ENCODE results near the gene RUNX2. TPM values are rescaled to one million over a fixed set of nuclear protein-coding genes. Genes with fewer than 3 reads are reported as not detected.

The RUNX2 gene
- polyA plus RNA-seq, 1 donor (not counting 4 experiments of a cell fraction or from before 2014, with no cell fraction given): 1.4 TPM

- Histone ChIP-seq H3K79me2 (ENCODE audit: control insufficient read depth, insufficient read depth, low read length) (no peaks in the 10 kb centered on the region), H3K9me1 (ENCODE audit: control insufficient read depth, extremely low read depth, insufficient read depth, low read length) (no peaks in the 10 kb centered on the region), H3K27ac (ENCODE audit: control insufficient read depth, insufficient read depth, low read length) (no peak overlapping the region), H3K4me3 (ENCODE audit: control insufficient read depth in 2 of 3, extremely low read depth in 1 of 3, insufficient read depth in 2 of 3, low read depth in 1 of 3, low read length in 3 of 3) (no peak overlapping the region), H3K4me2 (ENCODE audit: control insufficient read depth, extremely low read depth, insufficient read depth, low read depth, low read length) (no peak overlapping the region), H3K9ac (ENCODE audit: control insufficient read depth, extremely low read depth, insufficient read depth, low read length) (no peak overlapping the region), H3K27me3 (ENCODE audit: control insufficient read depth, extremely low read depth, insufficient read depth, low read length) (no peaks in the 10 kb centered on the region), H3K4me1 (ENCODE audit: control insufficient read depth, extremely low read depth, insufficient read depth, low read length) (no peaks in the 10 kb centered on the region), H4K20me1 (ENCODE audit: control insufficient read depth, extremely low read depth, insufficient read depth, low read length) (no peaks in the 10 kb centered on the region), H3K36me3 (ENCODE audit: control insufficient read depth in 2 of 2, extremely low read depth in 1 of 2, insufficient read depth in 2 of 2, low read length in 2 of 2) (no peaks in the 10 kb centered on the region), H2AFZ (ENCODE audit: control insufficient read depth, low read length) (no peak overlapping the region), H3K9me3 (ENCODE audit: control insufficient read depth, low read depth, low read length) (no peaks in the 10 kb centered on the region)
- TF ChIP-seq EZH2 (IDR thresholded peaks at IDR 0.05; ENCODE audit: low read length) (no peak), CTCF (optimal IDR thresholded peaks at IDR 0.05 in 1 of 3, IDR thresholded peaks at IDR 0.05 in 1 of 3, conservative IDR thresholded peaks at IDR 0.05 in 1 of 3; ENCODE audit: extremely low read depth in 1 of 3, insufficient read depth in 2 of 3, low read length in 3 of 3) (no peak)
- dilution Hi-C loops (cut with MboI; ENCODE audit: extremely low pct_ligation_motif_present, low sequenced_read_pairs): no loop called here
- no peak for FAIRE-seq
- DNase-seq (ENCODE audit: low read depth, low spot score): no peak
Measured at GRCh38 chr6:45576648-45577624, 248.8 kb downstream of the RUNX2 start.

GRCh38 chr6:45577836-45578504 lies 249.8 kb downstream of the RUNX2 start:
- no peak for FAIRE-seq

More at GRCh38 chr6:45577836-45578504, 249.8 kb downstream of the RUNX2 start:
- Histone ChIP-seq H3K9me3 (ENCODE audit: control insufficient read depth, low read depth, low read length) (no peaks in the 10 kb centered on the region), H3K4me3 (ENCODE audit: control insufficient read depth in 2 of 3, extremely low read depth in 1 of 3, insufficient read depth in 2 of 3, low read depth in 1 of 3, low read length in 3 of 3) (no peak overlapping the region), H3K4me1 (ENCODE audit: control insufficient read depth, extremely low read depth, insufficient read depth, low read length) (no peaks in the 10 kb centered on the region), H4K20me1 (ENCODE audit: control insufficient read depth, extremely low read depth, insufficient read depth, low read length) (no peaks in the 10 kb centered on the region), H3K4me2 (ENCODE audit: control insufficient read depth, extremely low read depth, insufficient read depth, low read depth, low read length) (no peak overlapping the region), H3K9ac (ENCODE audit: control insufficient read depth, extremely low read depth, insufficient read depth, low read length) (no peak overlapping the region), H2AFZ (ENCODE audit: control insufficient read depth, low read length) (no peak overlapping the region), H3K27ac (ENCODE audit: control insufficient read depth, insufficient read depth, low read length) (no peak overlapping the region), H3K27me3 (ENCODE audit: control insufficient read depth, extremely low read depth, insufficient read depth, low read length) (no peaks in the 10 kb centered on the region), H3K79me2 (ENCODE audit: control insufficient read depth, insufficient read depth, low read length) (no peaks in the 10 kb centered on the region), H3K9me1 (ENCODE audit: control insufficient read depth, extremely low read depth, insufficient read depth, low read length) (no peaks in the 10 kb centered on the region), H3K36me3 (ENCODE audit: control insufficient read depth in 2 of 2, extremely low read depth in 1 of 2, insufficient read depth in 2 of 2, low read length in 2 of 2) (no peaks in the 10 kb centered on the region)
- no peak for DNase-seq (ENCODE audit: low read depth, low spot score)
- TF ChIP-seq CTCF (optimal IDR thresholded peaks at IDR 0.05 in 1 of 3, IDR thresholded peaks at IDR 0.05 in 1 of 3, conservative IDR thresholded peaks at IDR 0.05 in 1 of 3; ENCODE audit: extremely low read depth in 1 of 3, insufficient read depth in 2 of 3, low read length in 3 of 3) (no peak), EZH2 (IDR thresholded peaks at IDR 0.05; ENCODE audit: low read length) (no peak)
- dilution Hi-C loops (cut with MboI; ENCODE audit: extremely low pct_ligation_motif_present, low sequenced_read_pairs): no loop called here
